Progenitor cell of endocrine pancreas (in vitro differentiated cells): ENCODE results near the gene RRP15. TPM values are rescaled to one million over a fixed set of nuclear protein-coding genes. Genes with fewer than 3 reads are reported as not detected.
A peak's percentile ranks its signal among the peaks of the same experiment; 100 is the strongest.

Source experiments
- DNase-seq: peaks from one replicate; pipeline ENCODE4 v3.0.0; 2021; ENCODE audit warnings: low spot score; ENCODE audit not compliant: unreplicated experiment
- H3K27ac Mint-ChIP-seq: 2 replicates; pipeline ENCODE4 v1.8.0; 2021; ENCODE audit warnings: mild to moderate bottlenecking, moderate library complexity, mixed read lengths
- H3K27me3 Mint-ChIP-seq: 2 replicates; pipeline ENCODE4 v1.8.0; 2021; ENCODE audit warnings: mixed read lengths
- H3K36me3 Mint-ChIP-seq: 2 replicates; pipeline ENCODE4 v1.8.0; 2022; ENCODE audit warnings: mixed read lengths; ENCODE audit not compliant: insufficient read depth
- H3K4me1 Mint-ChIP-seq: 2 replicates; pipeline ENCODE4 v1.8.0; 2021; ENCODE audit warnings: low read depth, mixed read lengths
- H3K4me3 Mint-ChIP-seq: 2 replicates; pipeline ENCODE4 v1.8.0; 2021; ENCODE audit warnings: low read depth, mild to moderate bottlenecking, moderate library complexity, mixed read lengths
- H3K9me3 Mint-ChIP-seq: 2 replicates; pipeline ENCODE4 v1.8.0; 2021; ENCODE audit warnings: low read depth, mixed read lengths
- CTCF ChIP-seq: fragments of 200-600 bp; sonication (generic); IDR thresholded peaks from one replicate; pipeline ENCODE4 v1.5.0; 2021; ENCODE audit warnings: antibody characterized with exemption, mild to moderate bottlenecking; ENCODE audit not compliant: unreplicated experiment
- total RNA-seq: library from RNA; stranded (reverse); gene quantifications from 2 replicates; pipeline ENCODE4 v1.2.1, GENCODE V29; 2021

The RRP15 gene
- total RNA-seq, 1 donor from 2014 or later: 24.6 TPM

- H3K9me3 Mint-ChIP-seq: no peaks in the 10 kb centered on the region
- no peak for TF ChIP-seq CTCF
- H3K27me3 Mint-ChIP-seq: no peaks in the 10 kb centered on the region
- H3K27ac Mint-ChIP-seq: no peak overlapping the region
- DNase-seq: no peak
- H3K36me3 Mint-ChIP-seq: peaks cover 11% of the 10 kb centered on the region
- H3K4me1 Mint-ChIP-seq: peaks cover 23% of the 10 kb centered on the region
- no peak overlapping the region for H3K4me3 Mint-ChIP-seq
Observed at GRCh38 chr1:218350801-218351266, 65.7 kb downstream of the RRP15 start.

GRCh38 chr1:218351391-218352074, 66.4 kb downstream of the RRP15 start:
- H3K36me3 Mint-ChIP-seq: peaks cover 11% of the 10 kb centered on the region
- TF ChIP-seq CTCF: peak; percentile 29
- H3K4me1 Mint-ChIP-seq: peaks cover 25% of the 10 kb centered on the region
- DNase-seq: no peak
- no peak overlapping the region for H3K4me3 Mint-ChIP-seq
- no peak overlapping the region for H3K27ac Mint-ChIP-seq
- H3K9me3 Mint-ChIP-seq: no peaks in the 10 kb centered on the region
- H3K27me3 Mint-ChIP-seq: no peaks in the 10 kb centered on the region

- no peak for DNase-seq
- TF ChIP-seq CTCF: no peak
- peaks cover 24% of the 10 kb centered on the region for H3K4me1 Mint-ChIP-seq
- H3K27ac Mint-ChIP-seq: no peak overlapping the region
- no peak overlapping the region for H3K4me3 Mint-ChIP-seq
- peaks cover 11% of the 10 kb centered on the region for H3K36me3 Mint-ChIP-seq
- no peaks in the 10 kb centered on the region for H3K9me3 Mint-ChIP-seq
- no peaks in the 10 kb centered on the region for H3K27me3 Mint-ChIP-seq
Observed at GRCh38 chr1:218352075-218352438, 67.0 kb downstream of the RRP15 start.

- no peak overlapping the region for H3K27ac Mint-ChIP-seq
- H3K9me3 Mint-ChIP-seq: no peaks in the 10 kb centered on the region
- H3K4me1 Mint-ChIP-seq: peaks cover 25% of the 10 kb centered on the region
- H3K36me3 Mint-ChIP-seq: peaks cover 13% of the 10 kb centered on the region
- no peak for TF ChIP-seq CTCF
- H3K4me3 Mint-ChIP-seq: no peak overlapping the region
- no peaks in the 10 kb centered on the region for H3K27me3 Mint-ChIP-seq
- no peak for DNase-seq
Observed at GRCh38 chr1:218353656-218354055, 68.6 kb downstream of the RRP15 start.

GRCh38 chr1:218355278-218355677, 70.2 kb downstream of the RRP15 start:
- H3K27ac Mint-ChIP-seq: no peak overlapping the region
- no peak for DNase-seq
- peaks cover 27% of the 10 kb centered on the region for H3K4me1 Mint-ChIP-seq
- no peak for TF ChIP-seq CTCF
- H3K4me3 Mint-ChIP-seq: no peak overlapping the region
- no peaks in the 10 kb centered on the region for H3K27me3 Mint-ChIP-seq
- peaks cover 13% of the 10 kb centered on the region for H3K36me3 Mint-ChIP-seq
- H3K9me3 Mint-ChIP-seq: no peaks in the 10 kb centered on the region
